ENCODE data around the gene PPARD.

- no peak for TF ChIP-seq RBM22 (optimal IDR thresholded peaks at IDR 0.05; ENCODE audit: low read length)
- TF ChIP-seq THYN1 (CRISPR knock-in tag; IDR thresholded peaks at IDR 0.05; ENCODE audit: borderline replicate concordance, low read depth), result no peak
- no peak for TF ChIP-seq BCL3 (CRISPR knock-in tag; IDR thresholded peaks at IDR 0.05)
Observed at GRCh38 chr6:35302604-35303241, 39.6 kb upstream of the PPARD start.

Measured in HepG2 (cell line).